NOMO-1 treated with DMSO at 0.1 percent for 48 hours (cell line): ENCODE data around the gene ECPAS.
A peak's percentile ranks its signal among the peaks of the same experiment; 100 is the strongest.
"Not testable (repeated sequence)": the region's sequence is repeated elsewhere in the genome, so short reads cannot be mapped to it uniquely, and the experiment has no call there.

Experiments used
- DNase-seq: peaks from one replicate; lab custom pipeline; 2025; ENCODE audit not compliant: unreplicated experiment; lab: John Stamatoyannopoulos, UW

The ECPAS gene

GRCh38 chr9:111474385-111474784, 9.8 kb downstream of the ECPAS start:
- no peak for DNase-seq

- DNase-seq: no peak
These were observed 16.3 kb downstream of the ECPAS start for GRCh38 chr9:111467778-111468367.

GRCh38 chr9:111463048-111463447, 21.1 kb downstream of the ECPAS start:
- no peak for DNase-seq

GRCh38 chr9:111458139-111459009, 25.8 kb downstream of the ECPAS start:
- DNase-seq: no peak

GRCh38 chr9:111456529-111456928, 27.7 kb downstream of the ECPAS start:
- DNase-seq: no peak

GRCh38 chr9:111455638-111456037, 28.5 kb downstream of the ECPAS start:
- no peak for DNase-seq

GRCh38 chr9:111454751-111455150, 29.4 kb downstream of the ECPAS start:
- no peak for DNase-seq

GRCh38 chr9:111451570-111451969, 32.6 kb downstream of the ECPAS start:
- DNase-seq: no peak

GRCh38 chr9:111450124-111450523, 34.1 kb downstream of the ECPAS start:
- no peak for DNase-seq

GRCh38 chr9:111449705-111450104, 34.5 kb downstream of the ECPAS start:
- no peak for DNase-seq

- DNase-seq: not testable (repeated sequence)
These were observed 38.4 kb downstream of the ECPAS start for GRCh38 chr9:111445799-111446198.

- DNase-seq: no peak
These were observed 40.7 kb downstream of the ECPAS start for GRCh38 chr9:111443454-111443853.

GRCh38 chr9:111442360-111443027, 41.7 kb downstream of the ECPAS start:
- no peak for DNase-seq

- DNase-seq: no peak
These were observed 44.0 kb downstream of the ECPAS start for GRCh38 chr9:111440226-111440625.

- no peak for DNase-seq
These were observed 45.5 kb downstream of the ECPAS start for GRCh38 chr9:111438541-111439235.

- DNase-seq: no peak
These were observed 47.6 kb downstream of the ECPAS start for GRCh38 chr9:111436571-111436970.

- no peak for DNase-seq
These were observed 51.1 kb downstream of the ECPAS start for GRCh38 chr9:111433082-111433481.

- DNase-seq: no peak
These were observed 52.5 kb downstream of the ECPAS start for GRCh38 chr9:111431684-111432083.

- DNase-seq: no peak
These were observed 55.0 kb downstream of the ECPAS start for GRCh38 chr9:111429175-111429574.

GRCh38 chr9:111427186-111427585, 57.0 kb downstream of the ECPAS start:
- DNase-seq: peak; percentile 61

GRCh38 chr9:111423389-111423788, 60.8 kb downstream of the ECPAS start:
- no peak for DNase-seq
